CD4-positive, alpha-beta T cell treated with Interleukin-15 for 4 hours (primary cell): Measurements from ENCODE around the gene RNF2.
A peak's percentile ranks its signal among the peaks of the same experiment; 100 is the strongest.
"Not testable (repeated sequence)": the region's sequence is repeated elsewhere in the genome, so short reads cannot be mapped to it uniquely, and the experiment has no call there.

Experiments used
- DNase-seq: peaks from one replicate; pipeline ENCODE4 v3.0.0-alpha.2; 2020; ENCODE audit warnings: low spot score

The RNF2 gene

GRCh38 chr1:185044981-185045813, at the start of gene RNF2:
TSS of gene RNF2 (plus strand) at chr1:185045558. CDS start at chr1:185087554, 41,996 bp downstream.
- DNase-seq = peak; percentile 80

- DNase-seq = not testable (repeated sequence)
Observed at GRCh38 chr1:184999974-185000373, 45.4 kb upstream of the RNF2 start.

GRCh38 chr1:185001312-185001880, 44.0 kb upstream of the RNF2 start:
- DNase-seq = not testable (repeated sequence)

- DNase-seq = no peak
Observed at GRCh38 chr1:185008838-185009237, 36.5 kb upstream of the RNF2 start.

- no peak for DNase-seq
Observed at GRCh38 chr1:185010361-185010760, 35.0 kb upstream of the RNF2 start.

GRCh38 chr1:185014941-185015340, 30.4 kb upstream of the RNF2 start:
- no peak for DNase-seq

GRCh38 chr1:185015631-185016030, 29.7 kb upstream of the RNF2 start:
- DNase-seq = no peak

GRCh38 chr1:185016880-185017279, 28.5 kb upstream of the RNF2 start:
- no peak for DNase-seq

GRCh38 chr1:185017338-185017737, 28.0 kb upstream of the RNF2 start:
- DNase-seq = no peak

- DNase-seq = no peak
Observed at GRCh38 chr1:185017966-185018365, 27.4 kb upstream of the RNF2 start.

GRCh38 chr1:185027252-185027882, 18.0 kb upstream of the RNF2 start:
- DNase-seq = no peak

- DNase-seq = no peak
Observed at GRCh38 chr1:185033686-185034085, 11.7 kb upstream of the RNF2 start.

- DNase-seq = no peak
Observed at GRCh38 chr1:185035258-185035657, 10.1 kb upstream of the RNF2 start.

GRCh38 chr1:185038813-185039376, 6.5 kb upstream of the RNF2 start:
- DNase-seq = no peak

GRCh38 chr1:185039726-185040407, 5.5 kb upstream of the RNF2 start:
- DNase-seq = no peak

- DNase-seq = no peak
Observed at GRCh38 chr1:185040408-185040735, 5.0 kb upstream of the RNF2 start.

- DNase-seq = no peak
Observed at GRCh38 chr1:185041742-185042141, 3.6 kb upstream of the RNF2 start.

- no peak for DNase-seq
Observed at GRCh38 chr1:185042737-185043136, 2.6 kb upstream of the RNF2 start.

- DNase-seq = no peak
Observed at GRCh38 chr1:185044387-185044786, 971 bp upstream of the RNF2 start.

GRCh38 chr1:185045814-185046492, 595 bp downstream of the RNF2 start:
- DNase-seq = no peak

GRCh38 chr1:185046668-185047067, 1.3 kb downstream of the RNF2 start:
- DNase-seq = no peak

GRCh38 chr1:185049670-185050069, 4.3 kb downstream of the RNF2 start:
- DNase-seq = no peak
